Activated CD8-positive, alpha-beta memory T cell treated with anti-CD3 and anti-CD28 coated beads, Interleukin-2, amount 50 U/mL, for 1 hour (primary cell): ENCODE results near the gene PDE1A.

Experiments used
- DNase-seq: peaks from one replicate; pipeline ENCODE4 v3.0.0-alpha.2; 2020; ENCODE audit errors: extremely low read depth

Gene PDE1A

GRCh38 chr2:182267971-182268370 is 158.9 kb downstream of the PDE1A start:
- DNase-seq = no peak

DNA sequence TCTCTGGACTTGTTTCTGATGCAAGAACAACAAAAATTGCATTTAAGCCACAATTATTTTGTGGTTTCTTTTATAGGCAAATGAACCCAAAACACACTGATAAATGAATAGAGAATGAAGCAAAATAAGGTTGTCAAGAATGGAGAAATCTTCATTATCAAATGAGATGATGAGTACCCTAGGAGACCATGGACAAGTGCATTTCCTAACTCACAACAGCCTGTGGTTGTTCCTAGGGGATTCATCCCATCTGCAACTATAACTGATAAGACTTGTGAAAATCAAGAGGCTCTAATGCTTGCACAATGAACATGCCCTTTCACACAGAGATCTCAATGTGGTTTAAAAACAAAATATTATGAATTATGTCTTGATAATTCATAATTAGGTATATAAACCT is 159.9 kb downstream of the PDE1A start:
- DNase-seq = no peak

- no peak for DNase-seq
Observed at GRCh38 chr2:182265718-182266117, 161.1 kb downstream of the PDE1A start.

DNA sequence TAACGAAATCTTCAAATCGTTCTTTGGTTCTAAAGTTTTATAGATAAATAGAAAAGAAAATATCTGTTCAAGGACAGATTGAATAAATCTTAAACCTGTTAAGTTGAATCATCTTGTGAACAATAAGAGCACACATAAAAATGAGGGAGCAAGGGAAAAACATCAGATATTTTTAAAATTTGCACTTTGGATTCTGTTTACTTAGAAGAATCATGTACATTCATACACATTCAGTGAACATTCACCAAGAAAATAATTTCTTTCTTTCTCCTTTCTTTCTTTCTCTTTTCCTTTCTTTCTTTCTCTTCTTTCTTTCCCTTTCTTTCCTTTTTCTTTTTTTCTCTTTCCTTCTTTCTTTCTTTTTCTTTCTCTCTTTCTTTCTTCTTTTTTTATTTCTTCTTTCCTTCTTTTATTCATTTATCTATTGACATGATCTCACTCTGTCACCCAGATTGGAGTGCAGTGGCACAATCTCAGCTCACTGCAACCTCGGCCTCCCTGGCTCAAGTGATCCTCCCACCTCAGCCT is 164.9 kb downstream of the PDE1A start:
- DNase-seq = no peak

GRCh38 chr2:182259629-182260150 is 167.1 kb downstream of the PDE1A start:
- no peak for DNase-seq

GRCh38 chr2:182252534-182252933 is 174.3 kb downstream of the PDE1A start:
- DNase-seq = no peak

GRCh38 chr2:182248898-182249297 is 177.9 kb downstream of the PDE1A start:
- no peak for DNase-seq

- DNase-seq = no peak
Observed at GRCh38 chr2:182248362-182248761, 178.5 kb downstream of the PDE1A start.

DNA sequence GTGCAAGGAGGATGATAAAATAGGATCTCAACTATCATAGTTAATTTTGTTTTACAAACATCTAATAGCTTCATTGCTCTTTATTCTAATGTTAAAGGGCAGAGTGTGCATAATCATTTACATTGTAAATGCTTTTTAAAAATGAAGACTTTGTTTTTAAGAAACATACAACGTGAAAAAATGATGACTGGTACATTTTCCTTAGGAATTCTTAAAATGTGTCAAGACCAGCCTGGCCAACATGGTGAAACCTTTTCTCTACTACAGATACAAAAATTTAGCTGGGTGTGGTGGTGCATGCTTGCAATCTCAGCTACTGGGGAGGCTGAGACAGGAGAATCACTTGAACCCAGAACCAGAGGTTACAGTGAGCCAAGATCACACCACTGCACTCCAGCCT is 179.0 kb downstream of the PDE1A start:
- no peak for DNase-seq

GRCh38 chr2:182245963-182246362 is 180.9 kb downstream of the PDE1A start:
- no peak for DNase-seq

GRCh38 chr2:182242609-182243008 is 184.2 kb downstream of the PDE1A start:
- DNase-seq = no peak

DNA sequence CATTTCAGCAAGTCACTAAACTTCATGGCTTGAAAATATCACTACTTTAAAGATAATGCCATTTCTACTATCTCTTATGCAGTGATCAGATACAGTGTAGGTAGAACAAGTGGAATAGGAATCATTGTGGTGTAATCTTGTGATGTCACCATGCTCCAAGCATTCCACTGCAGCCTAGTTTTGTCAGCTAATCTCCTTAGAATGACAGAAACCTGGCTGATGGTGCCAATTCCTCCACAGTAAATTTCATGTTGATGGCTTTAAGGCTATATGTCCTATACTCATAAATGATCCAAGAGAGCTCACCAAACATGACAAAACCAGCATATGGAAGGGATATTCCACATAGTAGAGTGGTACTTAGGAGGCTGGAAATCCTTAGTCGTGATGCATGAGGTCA is 184.9 kb downstream of the PDE1A start:
- DNase-seq = no peak

DNA sequence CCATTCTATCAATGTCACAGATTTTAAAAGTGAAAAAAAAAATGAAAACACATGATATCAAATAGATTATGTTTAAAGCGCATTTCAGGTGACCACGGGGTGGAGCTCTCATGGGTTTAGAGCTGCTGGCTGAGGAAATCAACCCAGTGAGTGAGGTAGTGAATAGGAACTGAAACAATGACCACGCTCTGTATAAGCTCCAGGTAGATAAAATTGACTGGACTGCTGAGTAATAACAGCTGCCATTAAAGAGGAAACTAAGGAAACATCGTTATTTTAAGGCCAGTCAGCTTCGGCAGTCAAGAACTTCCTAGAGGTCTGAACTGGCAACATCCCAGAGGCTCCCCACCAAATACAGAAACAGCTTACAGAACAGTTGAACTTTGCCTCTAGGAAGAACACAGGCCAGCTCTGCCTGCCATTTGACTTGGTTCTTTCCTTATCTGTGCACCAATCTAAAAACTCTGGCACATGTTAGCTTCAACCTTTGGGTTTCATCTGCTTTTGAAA is 185.9 kb downstream of the PDE1A start:
- DNase-seq = no peak

DNA sequence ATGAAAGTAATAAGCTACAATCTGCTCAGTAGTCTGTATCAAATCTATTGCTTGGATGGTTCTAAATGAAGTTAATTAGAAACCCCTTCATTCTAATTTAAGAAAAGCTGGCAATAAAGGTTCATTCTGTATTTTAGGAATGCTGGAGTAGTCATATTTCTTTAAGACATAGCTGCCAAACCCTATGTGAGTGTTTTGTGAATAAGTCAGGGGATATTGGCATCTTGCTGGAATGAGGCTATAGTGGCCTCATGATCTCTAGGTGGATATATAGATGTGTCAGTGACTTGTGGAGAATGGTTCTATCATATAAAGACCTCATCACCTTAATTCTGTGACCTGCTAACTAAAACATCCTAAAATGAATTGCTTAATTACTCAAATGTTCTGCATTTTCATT is 196.3 kb downstream of the PDE1A start:
- no peak for DNase-seq

DNA sequence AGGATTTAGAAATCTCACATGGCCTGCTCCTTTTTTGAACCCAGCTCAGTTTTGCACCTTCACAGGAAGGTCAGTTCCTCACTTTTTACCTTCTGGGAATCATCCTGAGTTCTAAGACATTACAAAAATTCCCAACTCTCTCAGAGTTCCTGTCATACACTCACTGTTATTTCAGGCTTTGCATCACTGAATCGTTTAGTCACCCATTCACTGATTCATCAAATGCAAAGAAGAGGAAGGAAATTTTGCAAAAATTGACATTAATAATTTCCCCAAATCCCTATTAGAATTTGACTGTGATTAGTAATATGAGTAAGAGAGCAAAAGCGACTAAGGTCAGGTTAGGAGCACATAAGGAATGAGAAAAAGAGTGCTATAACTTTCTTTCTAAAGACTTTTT is 197.5 kb downstream of the PDE1A start:
- no peak for DNase-seq

- DNase-seq = no peak
Observed at GRCh38 chr2:182228741-182229140, 198.1 kb downstream of the PDE1A start.

DNA sequence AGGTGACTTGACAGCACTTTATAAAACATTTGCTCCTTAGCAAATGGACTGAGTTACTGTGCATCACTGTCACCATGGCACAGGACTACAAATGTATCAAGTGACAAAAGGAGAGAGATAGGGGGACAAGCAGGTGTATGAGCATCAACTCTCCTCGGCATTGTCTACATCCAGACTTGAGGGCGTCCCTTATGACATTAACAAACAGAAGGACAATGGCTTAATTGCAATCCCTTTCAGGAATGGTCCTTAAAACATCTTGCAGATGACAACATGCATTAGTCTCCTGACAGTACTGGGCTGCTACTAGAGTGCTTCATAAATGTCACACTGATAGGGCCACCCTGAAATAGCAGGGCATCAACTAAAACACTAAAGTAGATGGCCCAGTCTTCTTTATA is 198.8 kb downstream of the PDE1A start:
- no peak for DNase-seq

GRCh38 chr2:182226807-182227206 is 200.0 kb downstream of the PDE1A start:
- DNase-seq = no peak

DNA sequence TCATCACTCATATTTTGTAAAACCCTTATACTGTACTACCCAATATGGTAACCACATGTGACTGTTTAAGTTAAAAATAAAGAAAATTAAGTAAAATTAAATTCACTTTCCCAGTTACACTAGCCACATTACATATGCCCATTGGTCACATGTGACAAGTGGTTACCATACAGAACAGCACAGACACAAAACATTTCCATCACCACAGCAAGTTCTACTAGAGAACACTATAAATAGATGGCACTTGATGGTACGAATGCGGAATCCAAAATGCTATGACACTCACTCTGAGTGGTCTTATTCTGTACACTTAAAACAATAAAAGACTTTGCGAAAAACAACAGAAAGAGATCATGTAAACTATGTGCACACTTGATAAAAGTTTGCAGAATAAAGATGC is 202.2 kb downstream of the PDE1A start:
- no peak for DNase-seq

DNA sequence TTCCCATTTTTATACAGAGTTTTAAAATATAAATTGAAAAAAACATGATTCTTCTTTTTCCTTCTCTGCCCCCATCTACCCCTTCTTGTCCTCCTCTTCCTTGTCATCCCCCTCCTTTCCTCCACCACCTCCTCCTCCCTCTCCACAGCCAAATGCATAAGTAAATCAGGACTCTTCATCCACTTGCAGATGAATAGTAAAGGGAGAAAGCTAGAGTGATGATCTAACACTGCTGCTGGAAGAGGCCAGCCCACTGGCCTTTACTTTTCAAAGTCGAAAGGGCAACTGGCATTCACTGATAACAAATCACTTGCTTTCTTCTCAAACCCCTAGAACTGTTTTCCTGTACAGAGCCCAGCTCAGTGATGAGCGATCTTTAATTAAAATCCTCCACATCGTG is 205.8 kb downstream of the PDE1A start:
- DNase-seq = no peak

DNA sequence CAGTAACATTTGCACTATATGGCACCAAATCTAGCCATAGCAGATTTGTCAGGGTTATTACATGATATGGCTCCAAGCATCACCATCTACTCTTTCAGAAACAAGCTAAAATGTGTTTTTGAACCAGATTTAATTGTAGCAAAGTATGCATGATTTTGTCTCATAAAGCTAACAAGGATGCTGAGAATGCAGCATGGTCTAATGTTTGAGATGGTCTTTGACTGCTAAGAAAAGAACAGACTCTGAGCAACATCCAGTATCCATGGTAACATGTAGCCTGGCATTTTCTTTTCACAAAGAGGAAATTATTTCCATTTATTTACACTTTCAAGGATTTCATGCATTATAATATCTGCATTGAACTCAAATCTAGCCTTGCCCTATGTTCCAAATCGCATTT is 206.5 kb downstream of the PDE1A start:
- no peak for DNase-seq

- DNase-seq = no peak
Observed at GRCh38 chr2:182210669-182211068, 216.2 kb downstream of the PDE1A start.

GRCh38 chr2:182208421-182208820 is 218.4 kb downstream of the PDE1A start:
- no peak for DNase-seq

DNA sequence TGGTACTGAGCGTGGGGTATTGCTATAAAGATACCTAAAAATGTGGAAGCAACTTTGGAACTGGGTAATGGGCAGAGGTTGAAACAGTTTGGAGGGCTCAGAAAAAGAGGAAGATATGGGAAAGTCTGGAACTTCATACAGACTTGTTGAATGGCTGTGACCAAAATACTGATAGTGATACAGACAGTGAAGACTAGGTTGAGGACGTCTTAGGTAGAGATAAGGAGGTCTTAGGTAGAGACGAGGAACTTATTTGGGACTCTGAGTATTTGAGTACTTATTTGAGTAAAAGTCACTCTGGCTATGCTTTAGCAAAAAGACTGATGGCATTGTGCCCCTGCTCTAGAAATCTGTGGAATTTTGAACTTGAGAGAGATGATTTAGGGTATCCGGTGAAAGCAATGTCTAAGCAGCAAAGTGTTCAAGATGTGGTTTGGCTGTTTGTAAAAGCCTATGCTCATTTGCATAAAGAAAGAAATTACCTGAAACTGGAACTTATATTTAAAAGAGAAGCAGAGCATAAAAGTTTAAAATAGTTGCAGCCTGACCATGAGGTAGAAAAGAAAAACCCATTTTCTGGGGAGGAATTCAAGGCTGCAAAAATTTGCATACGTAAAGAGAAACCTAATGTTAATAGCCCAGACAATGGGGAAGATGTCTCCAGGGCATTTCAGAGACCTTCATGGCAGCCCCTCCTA is 219.6 kb downstream of the PDE1A start:
- no peak for DNase-seq
